ENCODE measurements around the gene KIAA1328.

DNA sequence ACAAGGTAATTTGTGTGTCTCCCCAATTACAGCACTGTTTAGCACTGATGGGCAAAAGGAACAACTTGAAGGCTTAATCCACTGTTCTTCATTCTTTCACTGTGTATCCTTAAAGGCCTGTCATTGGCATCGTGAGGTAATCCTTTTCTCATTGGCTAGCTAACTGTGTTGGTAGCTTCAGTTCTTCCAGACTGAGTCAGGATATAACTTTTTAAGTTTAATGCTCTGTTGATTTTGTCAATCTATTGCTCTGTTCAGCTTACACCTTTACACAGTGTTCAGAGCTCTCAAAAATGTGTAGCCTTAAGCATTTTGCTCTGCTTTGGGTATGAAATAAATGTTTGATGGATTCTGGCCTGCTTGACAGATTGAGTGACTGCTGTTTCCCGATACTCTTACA, 148.2 kb downstream of the KIAA1328 start:
- TF ChIP-seq, protein P1, sequence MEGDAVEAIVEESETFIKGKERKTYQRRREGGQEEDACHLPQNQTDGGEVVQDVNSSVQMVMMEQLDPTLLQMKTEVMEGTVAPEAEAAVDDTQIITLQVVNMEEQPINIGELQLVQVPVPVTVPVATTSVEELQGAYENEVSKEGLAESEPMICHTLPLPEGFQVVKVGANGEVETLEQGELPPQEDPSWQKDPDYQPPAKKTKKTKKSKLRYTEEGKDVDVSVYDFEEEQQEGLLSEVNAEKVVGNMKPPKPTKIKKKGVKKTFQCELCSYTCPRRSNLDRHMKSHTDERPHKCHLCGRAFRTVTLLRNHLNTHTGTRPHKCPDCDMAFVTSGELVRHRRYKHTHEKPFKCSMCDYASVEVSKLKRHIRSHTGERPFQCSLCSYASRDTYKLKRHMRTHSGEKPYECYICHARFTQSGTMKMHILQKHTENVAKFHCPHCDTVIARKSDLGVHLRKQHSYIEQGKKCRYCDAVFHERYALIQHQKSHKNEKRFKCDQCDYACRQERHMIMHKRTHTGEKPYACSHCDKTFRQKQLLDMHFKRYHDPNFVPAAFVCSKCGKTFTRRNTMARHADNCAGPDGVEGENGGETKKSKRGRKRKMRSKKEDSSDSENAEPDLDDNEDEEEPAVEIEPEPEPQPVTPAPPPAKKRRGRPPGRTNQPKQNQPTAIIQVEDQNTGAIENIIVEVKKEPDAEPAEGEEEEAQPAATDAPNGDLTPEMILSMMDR (IDR thresholded peaks at IDR 0.05; ENCODE audit: insufficient read depth, low read length), result no peak
- no peak for TF ChIP-seq POLR2AphosphoS5 (IDR thresholded peaks at IDR 0.05; ENCODE audit: low read depth)
- TF ChIP-seq REST (IDR thresholded peaks at IDR 0.05; ENCODE audit: insufficient replicate concordance, low read depth), result no peak
- TF ChIP-seq GABPA (IDR thresholded peaks at IDR 0.05; ENCODE audit: low read depth), result no peak
- TF ChIP-seq SPI1 (IDR thresholded peaks at IDR 0.05; ENCODE audit: borderline replicate concordance, low read depth), result no peak
